WTC11 (cell line): ENCODE measurements around the gene HBM. TPM values are rescaled to one million over a fixed set of nuclear protein-coding genes. Genes with fewer than 3 reads are reported as not detected.
A peak's percentile ranks its signal among the peaks of the same experiment; 100 is the strongest.

ENCODE experiments used
- ATAC-seq: fragments of 200-7000 bp; cut with Tn5 transposase; 2 replicates; pipeline ENCODE4 v1.10.0; 2021; ENCODE audit warnings: mild to moderate bottlenecking, moderate library complexity
- CTCF ChIA-PET: fragments of 300-600 bp; sonication (Branson Sonifier 250); formaldehyde crosslinking; loops from one replicate; lab custom pipeline; 2021; ENCODE audit warnings: antibody characterized with exemption; lab: Charles Lee
- POLR2A ChIA-PET: fragments of 350-600 bp; sonication (Branson Sonifier 250); formaldehyde crosslinking; loops from one replicate; lab custom pipeline; 2021; ENCODE audit warnings: antibody characterized with exemption; lab: Charles Lee
- DNase-seq: peaks from one replicate; pipeline ENCODE4 v3.0.0; 2021; ENCODE audit warnings: low spot score
- H3K27ac Mint-ChIP-seq: 2 replicates; pipeline ENCODE4 v1.8.0; 2021; ENCODE audit warnings: mixed read lengths
- H3K27me3 Mint-ChIP-seq: 2 replicates; pipeline ENCODE4 v1.8.0; 2021; ENCODE audit warnings: low read depth, mild to moderate bottlenecking, moderate library complexity, mixed read lengths
- H3K36me3 Mint-ChIP-seq: 2 replicates; pipeline ENCODE4 v1.8.0; 2021; ENCODE audit warnings: mixed read lengths
- H3K4me1 Mint-ChIP-seq: 2 replicates; pipeline ENCODE4 v1.8.0; 2022; ENCODE audit warnings: mixed read lengths
- H3K4me3 Mint-ChIP-seq: 2 replicates; pipeline ENCODE4 v1.8.0; 2021; ENCODE audit warnings: mild to moderate bottlenecking, moderate library complexity, mixed read lengths
- H3K9me3 Mint-ChIP-seq: 2 replicates; pipeline ENCODE4 v1.8.0; 2021; ENCODE audit warnings: mixed read lengths
- ELF4 ChIP-seq: sonication (generic); formaldehyde crosslinking; IDR thresholded peaks from 2 replicates; pipeline ENCODE4 v1.8.1; 2022; ENCODE audit warnings: low read depth, mild to moderate bottlenecking, moderate library complexity, missing genetic modification reagents
- ETV6 ChIP-seq: sonication (generic); formaldehyde crosslinking; IDR thresholded peaks from 2 replicates; pipeline ENCODE4 v1.8.1; 2022; ENCODE audit warnings: mild to moderate bottlenecking, missing genetic modification reagents
- HMGA2 ChIP-seq: fragments of 250-450 bp; sonication (Bioruptor Pico); IDR thresholded peaks from 2 replicates; pipeline ENCODE4 v1.4.0; 2021; ENCODE audit warnings: mild to moderate bottlenecking, moderate library complexity
- KAT7 ChIP-seq: sonication (generic); formaldehyde crosslinking; IDR thresholded peaks from 2 replicates; pipeline ENCODE4 v1.8.1; 2023; ENCODE audit warnings: missing genetic modification reagents, mild to moderate bottlenecking, borderline replicate concordance
- NFATC4 ChIP-seq: fragments of 250-450 bp; sonication (Bioruptor Pico); IDR thresholded peaks from 2 replicates; pipeline ENCODE4 v1.9.0; 2021; ENCODE audit warnings: mild to moderate bottlenecking
- NR2C2 ChIP-seq: sonication (generic); formaldehyde crosslinking; IDR thresholded peaks from 2 replicates; pipeline ENCODE4 v1.8.0; 2022; ENCODE audit warnings: mild to moderate bottlenecking, missing genetic modification reagents
- NR3C1 ChIP-seq: sonication (generic); formaldehyde crosslinking; conservative IDR thresholded peaks from 2 replicates; pipeline ENCODE4 v1.8.1; 2023; ENCODE audit warnings: low read depth, mild to moderate bottlenecking, missing genetic modification reagents
- TCF7 ChIP-seq: sonication (generic); formaldehyde crosslinking; IDR thresholded peaks from 2 replicates; pipeline ENCODE4 v1.8.0; 2022; ENCODE audit warnings: mild to moderate bottlenecking, low read depth, missing genetic modification reagents, moderate library complexity
- TEAD4 ChIP-seq: sonication (generic); formaldehyde crosslinking; IDR thresholded peaks from 2 replicates; pipeline ENCODE4 v1.8.0; 2022; ENCODE audit warnings: mild to moderate bottlenecking, missing genetic modification reagents
- ZNF121 ChIP-seq: sonication (generic); formaldehyde crosslinking; IDR thresholded peaks from 2 replicates; pipeline ENCODE4 v1.8.0; 2023; ENCODE audit warnings: missing genetic modification reagents
- ZNF138 ChIP-seq: sonication (generic); formaldehyde crosslinking; conservative IDR thresholded peaks from 2 replicates; pipeline ENCODE4 v1.8.1; 2022; ENCODE audit warnings: mild to moderate bottlenecking, moderate library complexity, missing genetic modification reagents
- ZNF317 ChIP-seq: sonication (generic); formaldehyde crosslinking; IDR thresholded peaks from 2 replicates; pipeline ENCODE4 v1.8.1; 2023; ENCODE audit warnings: low read depth, mild to moderate bottlenecking, moderate library complexity, missing genetic modification reagents, borderline replicate concordance
- ZNF396 ChIP-seq: fragments of 250-450 bp; sonication (Bioruptor Pico); IDR thresholded peaks from 2 replicates; pipeline ENCODE4 v1.8.0; 2021; ENCODE audit warnings: mild to moderate bottlenecking, moderate library complexity, borderline replicate concordance
- ZNF423 ChIP-seq: fragments of 250-450 bp; sonication (Bioruptor Pico); IDR thresholded peaks from 2 replicates; pipeline ENCODE4 v2.1.2; 2022; ENCODE audit warnings: mild to moderate bottlenecking, moderate library complexity
- ZNF671 ChIP-seq: fragments of 250-450 bp; sonication (Bioruptor Pico); IDR thresholded peaks from 2 replicates; pipeline ENCODE4 v1.8.0; 2021; ENCODE audit warnings: mild to moderate bottlenecking
- total RNA-seq: library from RNA; stranded (reverse); gene quantifications from 3 replicates; pipeline ENCODE4 v1.2.3, GENCODE V29; 2021
- TF ChIP-seq, protein P1 (sequence below): sonication (generic); formaldehyde crosslinking; conservative IDR thresholded peaks from 2 replicates; pipeline ENCODE4 v1.8.1; 2022; ENCODE audit warnings: mild to moderate bottlenecking, missing genetic modification reagents
- TF ChIP-seq, protein P2 (sequence below): sonication (generic); formaldehyde crosslinking; IDR thresholded peaks from 2 replicates; pipeline ENCODE4 v1.8.1; 2022; ENCODE audit warnings: mild to moderate bottlenecking, missing genetic modification reagents, moderate library complexity, borderline replicate concordance
- TF ChIP-seq, protein P3 (sequence below): fragments of 250-450 bp; sonication (Bioruptor Pico); IDR thresholded peaks from 2 replicates; pipeline ENCODE4 v1.9.0; 2021; ENCODE audit warnings: moderate library complexity, mild to moderate bottlenecking, inconsistent platforms, borderline replicate concordance
- TF ChIP-seq, protein P4 (sequence below): fragments of 250-450 bp; sonication (Bioruptor Pico); IDR thresholded peaks from 2 replicates; pipeline ENCODE4 v1.9.0; 2021; ENCODE audit warnings: mild to moderate bottlenecking
- TF ChIP-seq, protein P5 (sequence below): sonication (generic); formaldehyde crosslinking; IDR thresholded peaks from 2 replicates; pipeline ENCODE4 v1.8.1; 2023; ENCODE audit warnings: mild to moderate bottlenecking, missing genetic modification reagents, moderate library complexity
- TF ChIP-seq, protein P6 (sequence below): fragments of 250-450 bp; sonication (Bioruptor Pico); IDR thresholded peaks from 2 replicates; pipeline ENCODE4 v1.9.0; 2021; ENCODE audit warnings: mild to moderate bottlenecking, borderline replicate concordance
- TF ChIP-seq, protein P7 (sequence below): sonication (generic); formaldehyde crosslinking; IDR thresholded peaks from 2 replicates; pipeline ENCODE4 v1.8.1; 2023; ENCODE audit warnings: mild to moderate bottlenecking, moderate library complexity, missing genetic modification reagents

HBM gene
- total RNA-seq, 1 experiment from 2014 or later: not detected

DNA sequence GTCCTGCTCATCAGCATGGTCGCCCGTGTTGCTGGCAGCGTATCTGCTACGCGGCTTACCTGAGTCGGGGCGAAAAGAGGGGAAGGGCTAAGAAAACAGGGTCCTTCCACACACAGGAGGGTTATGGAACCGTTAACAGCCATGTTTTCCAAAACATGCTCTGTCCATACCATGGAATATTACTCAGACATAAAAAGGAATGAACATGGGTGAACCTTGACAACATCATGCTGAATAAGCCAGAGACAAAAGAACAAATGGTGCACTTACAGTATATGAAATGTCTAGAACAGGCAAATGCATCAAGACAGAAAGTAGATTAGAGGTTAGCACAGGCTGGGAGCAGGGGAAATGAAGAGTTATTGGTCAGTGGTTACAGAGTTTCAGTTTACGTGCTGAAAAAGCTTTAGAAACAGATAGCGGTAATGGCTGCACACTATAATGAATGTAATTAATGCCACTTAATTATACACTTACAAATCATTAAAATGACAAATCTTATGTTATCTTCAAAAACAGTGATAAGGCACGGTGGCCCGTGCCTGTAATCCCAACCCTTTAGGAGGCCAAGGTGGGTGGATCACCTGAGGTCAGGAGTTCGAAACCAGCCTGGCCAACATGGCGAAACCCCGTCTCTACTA is 35.1 kb upstream of the HBM start:
- H3K36me3 Mint-ChIP-seq: no peaks in the 10 kb centered on the region
- CTCF ChIA-PET: interaction anchor here (1.1 to 5.4 kb wide), 2 partner anchors 13 to 24 kb away, joined by 9 to 27 read pairs; no protein-coding TSS in a partner anchor
- no peaks in the 10 kb centered on the region for H3K4me1 Mint-ChIP-seq
- TF ChIP-seq, protein P1, sequence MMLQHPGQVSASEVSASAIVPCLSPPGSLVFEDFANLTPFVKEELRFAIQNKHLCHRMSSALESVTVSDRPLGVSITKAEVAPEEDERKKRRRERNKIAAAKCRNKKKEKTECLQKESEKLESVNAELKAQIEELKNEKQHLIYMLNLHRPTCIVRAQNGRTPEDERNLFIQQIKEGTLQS: no peak
- TF ChIP-seq ZNF121 (CRISPR knock-in tag): no peak
- TF ChIP-seq HMGA2: no peak
- TF ChIP-seq, protein P2, sequence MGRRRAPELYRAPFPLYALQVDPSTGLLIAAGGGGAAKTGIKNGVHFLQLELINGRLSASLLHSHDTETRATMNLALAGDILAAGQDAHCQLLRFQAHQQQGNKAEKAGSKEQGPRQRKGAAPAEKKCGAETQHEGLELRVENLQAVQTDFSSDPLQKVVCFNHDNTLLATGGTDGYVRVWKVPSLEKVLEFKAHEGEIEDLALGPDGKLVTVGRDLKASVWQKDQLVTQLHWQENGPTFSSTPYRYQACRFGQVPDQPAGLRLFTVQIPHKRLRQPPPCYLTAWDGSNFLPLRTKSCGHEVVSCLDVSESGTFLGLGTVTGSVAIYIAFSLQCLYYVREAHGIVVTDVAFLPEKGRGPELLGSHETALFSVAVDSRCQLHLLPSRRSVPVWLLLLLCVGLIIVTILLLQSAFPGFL (CRISPR knock-in tag): no peak
- TF ChIP-seq, protein P3, sequence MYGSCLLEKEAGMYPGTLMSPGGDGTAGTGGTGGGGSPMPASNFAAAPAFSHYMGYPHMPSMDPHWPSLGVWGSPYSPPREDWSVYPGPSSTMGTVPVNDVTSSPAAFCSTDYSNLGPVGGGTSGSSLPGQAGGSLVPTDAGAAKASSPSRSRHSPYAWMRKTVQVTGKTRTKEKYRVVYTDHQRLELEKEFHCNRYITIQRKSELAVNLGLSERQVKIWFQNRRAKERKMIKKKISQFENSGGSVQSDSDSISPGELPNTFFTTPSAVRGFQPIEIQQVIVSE (CRISPR knock-in tag): no peak
- no peak for TF ChIP-seq ZNF423 (CRISPR knock-in tag)
- TF ChIP-seq, protein P4, sequence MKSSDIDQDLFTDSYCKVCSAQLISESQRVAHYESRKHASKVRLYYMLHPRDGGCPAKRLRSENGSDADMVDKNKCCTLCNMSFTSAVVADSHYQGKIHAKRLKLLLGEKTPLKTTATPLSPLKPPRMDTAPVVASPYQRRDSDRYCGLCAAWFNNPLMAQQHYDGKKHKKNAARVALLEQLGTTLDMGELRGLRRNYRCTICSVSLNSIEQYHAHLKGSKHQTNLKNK (CRISPR knock-in tag): no peak
- no peak for TF ChIP-seq ZNF317 (CRISPR knock-in tag)
- TF ChIP-seq, protein P5, sequence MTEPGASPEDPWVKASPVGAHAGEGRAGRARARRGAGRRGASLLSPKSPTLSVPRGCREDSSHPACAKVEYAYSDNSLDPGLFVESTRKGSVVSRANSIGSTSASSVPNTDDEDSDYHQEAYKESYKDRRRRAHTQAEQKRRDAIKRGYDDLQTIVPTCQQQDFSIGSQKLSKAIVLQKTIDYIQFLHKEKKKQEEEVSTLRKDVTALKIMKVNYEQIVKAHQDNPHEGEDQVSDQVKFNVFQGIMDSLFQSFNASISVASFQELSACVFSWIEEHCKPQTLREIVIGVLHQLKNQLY (CRISPR knock-in tag): no peak
- no peak for TF ChIP-seq ELF4 (CRISPR knock-in tag)
- DNase-seq (no peak), ATAC-seq (no peak)
- no peaks in the 10 kb centered on the region for H3K27me3 Mint-ChIP-seq
- H3K4me3 Mint-ChIP-seq: no peak overlapping the region
- no peak overlapping the region for H3K27ac Mint-ChIP-seq
- H3K9me3 Mint-ChIP-seq: no peaks in the 10 kb centered on the region
- POLR2A ChIA-PET: no interaction called here

DNA sequence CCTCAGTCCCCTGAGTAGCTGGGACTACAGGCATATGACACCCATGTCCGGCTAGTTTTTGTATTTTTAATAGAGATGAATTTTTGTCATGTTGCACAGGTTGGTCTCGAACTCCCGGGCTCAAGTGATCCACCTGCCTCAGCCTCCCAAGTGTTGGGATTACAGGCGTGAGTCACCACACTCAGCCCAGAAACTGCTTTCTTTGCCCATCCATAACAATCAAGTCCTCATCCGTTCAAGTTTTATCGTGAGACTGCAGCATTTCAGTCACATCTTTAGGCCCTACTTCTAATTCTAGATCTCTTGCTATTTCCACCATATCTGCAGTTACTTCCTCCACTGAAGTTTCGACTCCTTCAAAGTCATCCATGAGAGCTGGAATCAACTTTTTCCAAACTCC is 33.7 kb upstream of the HBM start:
- H3K27me3 Mint-ChIP-seq: no peaks in the 10 kb centered on the region
- no peaks in the 10 kb centered on the region for H3K36me3 Mint-ChIP-seq
- ChIA-PET CTCF (interaction anchor here (1.2 to 1.5 kb wide), 2 partner anchors 15 to 67 kb away, joined by 3 to 4 read pairs; no protein-coding TSS in a partner anchor), POLR2A (no interaction called here)
- H3K9me3 Mint-ChIP-seq: no peaks in the 10 kb centered on the region
- no peak for ATAC-seq
- no peak for TF ChIP-seq ZNF396
- no peak for TF ChIP-seq ZNF671 (CRISPR knock-in tag)
- TF ChIP-seq, all 79 proteins: peak for 0
- Mint-ChIP-seq H3K4me1 (no peaks in the 10 kb centered on the region), H3K4me3 (no peak overlapping the region), H3K27ac (peak overlapping the region; percentile 43; the same call in 1 of the 2 replicates)
- DNase-seq: no peak

DNA sequence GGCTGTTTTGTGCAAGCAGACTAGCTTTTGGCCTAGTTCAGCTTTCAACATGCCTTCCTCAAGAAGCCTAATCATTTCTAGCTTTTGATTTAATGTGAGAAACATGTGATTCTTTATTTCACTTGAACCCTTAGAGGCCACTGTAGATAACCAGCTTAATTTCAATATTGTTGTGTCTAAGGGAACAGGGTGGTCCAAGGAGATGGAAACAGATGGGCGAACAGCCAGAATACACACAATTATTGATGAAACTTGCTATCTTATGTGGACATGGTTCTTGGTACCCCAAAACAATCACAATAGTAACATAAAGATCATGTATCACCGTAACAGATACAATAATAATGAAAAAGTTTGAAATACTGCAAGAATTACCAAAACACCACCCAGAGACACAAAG is 32.1 kb upstream of the HBM start:
- no peaks in the 10 kb centered on the region for H3K9me3 Mint-ChIP-seq
- ChIA-PET POLR2A (interaction anchor here (0.6 kb wide), 1 partner anchor 189 kb away, joined by 4 read pairs; no protein-coding TSS in a partner anchor), CTCF (interaction anchor here (0.9 to 1.7 kb wide), 4 partner anchors 16 to 68 kb away, joined by 3 to 13 read pairs (median 8); partner anchors contain the start of gene HBQ1)
- TF ChIP-seq TEAD4 (CRISPR knock-in tag) (no peak), KAT7 (CRISPR knock-in tag) (no peak), NR3C1 (CRISPR knock-in tag) (no peak), NFATC4 (CRISPR knock-in tag) (no peak), ETV6 (no peak), TCF7 (CRISPR knock-in tag) (no peak), ZNF138 (CRISPR knock-in tag) (no peak), NR2C2 (CRISPR knock-in tag) (no peak)
- TF ChIP-seq, protein P1: no peak
- TF ChIP-seq, protein P6, sequence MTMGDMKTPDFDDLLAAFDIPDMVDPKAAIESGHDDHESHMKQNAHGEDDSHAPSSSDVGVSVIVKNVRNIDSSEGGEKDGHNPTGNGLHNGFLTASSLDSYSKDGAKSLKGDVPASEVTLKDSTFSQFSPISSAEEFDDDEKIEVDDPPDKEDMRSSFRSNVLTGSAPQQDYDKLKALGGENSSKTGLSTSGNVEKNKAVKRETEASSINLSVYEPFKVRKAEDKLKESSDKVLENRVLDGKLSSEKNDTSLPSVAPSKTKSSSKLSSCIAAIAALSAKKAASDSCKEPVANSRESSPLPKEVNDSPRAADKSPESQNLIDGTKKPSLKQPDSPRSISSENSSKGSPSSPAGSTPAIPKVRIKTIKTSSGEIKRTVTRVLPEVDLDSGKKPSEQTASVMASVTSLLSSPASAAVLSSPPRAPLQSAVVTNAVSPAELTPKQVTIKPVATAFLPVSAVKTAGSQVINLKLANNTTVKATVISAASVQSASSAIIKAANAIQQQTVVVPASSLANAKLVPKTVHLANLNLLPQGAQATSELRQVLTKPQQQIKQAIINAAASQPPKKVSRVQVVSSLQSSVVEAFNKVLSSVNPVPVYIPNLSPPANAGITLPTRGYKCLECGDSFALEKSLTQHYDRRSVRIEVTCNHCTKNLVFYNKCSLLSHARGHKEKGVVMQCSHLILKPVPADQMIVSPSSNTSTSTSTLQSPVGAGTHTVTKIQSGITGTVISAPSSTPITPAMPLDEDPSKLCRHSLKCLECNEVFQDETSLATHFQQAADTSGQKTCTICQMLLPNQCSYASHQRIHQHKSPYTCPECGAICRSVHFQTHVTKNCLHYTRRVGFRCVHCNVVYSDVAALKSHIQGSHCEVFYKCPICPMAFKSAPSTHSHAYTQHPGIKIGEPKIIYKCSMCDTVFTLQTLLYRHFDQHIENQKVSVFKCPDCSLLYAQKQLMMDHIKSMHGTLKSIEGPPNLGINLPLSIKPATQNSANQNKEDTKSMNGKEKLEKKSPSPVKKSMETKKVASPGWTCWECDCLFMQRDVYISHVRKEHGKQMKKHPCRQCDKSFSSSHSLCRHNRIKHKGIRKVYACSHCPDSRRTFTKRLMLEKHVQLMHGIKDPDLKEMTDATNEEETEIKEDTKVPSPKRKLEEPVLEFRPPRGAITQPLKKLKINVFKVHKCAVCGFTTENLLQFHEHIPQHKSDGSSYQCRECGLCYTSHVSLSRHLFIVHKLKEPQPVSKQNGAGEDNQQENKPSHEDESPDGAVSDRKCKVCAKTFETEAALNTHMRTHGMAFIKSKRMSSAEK (CRISPR knock-in tag): no peak
- TF ChIP-seq, protein P7, sequence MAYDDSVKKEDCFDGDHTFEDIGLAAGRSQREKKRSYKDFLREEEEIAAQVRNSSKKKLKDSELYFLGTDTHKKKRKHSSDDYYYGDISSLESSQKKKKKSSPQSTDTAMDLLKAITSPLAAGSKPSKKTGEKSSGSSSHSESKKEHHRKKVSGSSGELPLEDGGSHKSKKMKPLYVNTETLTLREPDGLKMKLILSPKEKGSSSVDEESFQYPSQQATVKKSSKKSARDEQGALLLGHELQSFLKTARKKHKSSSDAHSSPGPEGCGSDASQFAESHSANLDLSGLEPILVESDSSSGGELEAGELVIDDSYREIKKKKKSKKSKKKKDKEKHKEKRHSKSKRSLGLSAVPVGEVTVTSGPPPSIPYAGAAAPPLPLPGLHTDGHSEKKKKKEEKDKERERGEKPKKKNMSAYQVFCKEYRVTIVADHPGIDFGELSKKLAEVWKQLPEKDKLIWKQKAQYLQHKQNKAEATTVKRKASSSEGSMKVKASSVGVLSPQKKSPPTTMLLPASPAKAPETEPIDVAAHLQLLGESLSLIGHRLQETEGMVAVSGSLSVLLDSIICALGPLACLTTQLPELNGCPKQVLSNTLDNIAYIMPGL (CRISPR knock-in tag): no peak

More for the DNA sequence above, 32.1 kb upstream of the HBM start:
- Mint-ChIP-seq H3K27ac (peak overlapping the region; percentile 55; the same call in 1 of the 2 replicates), H3K4me1 (no peaks in the 10 kb centered on the region), H3K27me3 (no peaks in the 10 kb centered on the region), H3K36me3 (no peaks in the 10 kb centered on the region), H3K4me3 (no peak overlapping the region)
- DNase-seq (no peak), ATAC-seq (no peak)
